Karpas-422 (cell line): ENCODE measurements around the gene SPINK13. TPM values are rescaled to one million over a fixed set of nuclear protein-coding genes. Genes with fewer than 3 reads are reported as not detected.

ENCODE experiments used
- DNase-seq: peaks from one replicate; pipeline ENCODE4 v3.0.0-alpha.2; 2015
- H2AFZ ChIP-seq: fragments of 200-600 bp; sonication (generic); 2 replicates; pipeline ENCODE4 v1.6.1; 2014; ENCODE audit warnings: antibody characterized with exemption, low read length, mixed read lengths
- H3K27ac ChIP-seq: fragments of 200-600 bp; sonication (generic); 2 replicates; pipeline ENCODE4 v1.5.1; 2014; ENCODE audit warnings: mild to moderate bottlenecking, low read length, moderate library complexity
- H3K27me3 ChIP-seq: fragments of 200-600 bp; sonication (generic); 2 replicates; pipeline ENCODE4 v1.6.1; 2014; ENCODE audit warnings: low read length, mixed read lengths
- H3K36me3 ChIP-seq: fragments of 200-600 bp; sonication (generic); 2 replicates; pipeline ENCODE4 v1.6.1; 2014; ENCODE audit warnings: low read length, mixed read lengths; ENCODE audit not compliant: insufficient read depth
- H3K4me1 ChIP-seq: fragments of 200-600 bp; sonication (generic); 2 replicates; pipeline ENCODE4 v1.6.1; 2014; ENCODE audit warnings: mild to moderate bottlenecking, low read length, mixed read lengths
- H3K4me2 ChIP-seq: fragments of 200-600 bp; sonication (generic); 2 replicates; pipeline ENCODE4 v1.6.1; 2014; ENCODE audit warnings: low read length, low read depth, mild to moderate bottlenecking; ENCODE audit not compliant: poor library complexity, severe bottlenecking
- H3K4me3 ChIP-seq: fragments of 200-600 bp; sonication (generic); 2 replicates; pipeline ENCODE4 v1.5.1; 2014; ENCODE audit warnings: mild to moderate bottlenecking, antibody characterized with exemption, low read length, mixed read lengths
- H3K79me2 ChIP-seq: fragments of 200-600 bp; sonication (generic); 2 replicates; pipeline ENCODE4 v1.6.1; 2014; ENCODE audit warnings: mild to moderate bottlenecking, low read length, mixed read lengths
- H3K9ac ChIP-seq: fragments of 200-600 bp; sonication (generic); 2 replicates; pipeline ENCODE4 v1.6.0; 2014; ENCODE audit warnings: low read length
- H3K9me2 ChIP-seq: fragments of 200-600 bp; sonication (generic), shearing (Covaris generic); replicated peaks from 2 replicates; pipeline ENCODE4 v1.6.0; 2014; ENCODE audit warnings: mild to moderate bottlenecking, low read length, moderate library complexity; ENCODE audit not compliant: insufficient read depth
- H3K9me3 ChIP-seq: fragments of 300-700, 200-600 bp; sonication (generic); 2 replicates; pipeline ENCODE4 v1.6.1; 2014; ENCODE audit warnings: low read length, mixed read lengths
- H4K20me1 ChIP-seq: fragments of 200-600 bp; sonication (generic); 2 replicates; pipeline ENCODE4 v1.6.1; 2014; ENCODE audit warnings: mild to moderate bottlenecking, antibody characterized with exemption, low read length, low read depth; ENCODE audit not compliant: insufficient read depth
- total RNA-seq: library from RNA; depleted of rRNA; stranded (reverse); fragments of >200 nt; shearing (Covaris generic); gene quantifications from 2 replicates; pipeline ENCODE4 v1.2.3, GENCODE V29; 2014; ENCODE audit warnings: low replicate concordance

Gene SPINK13
- total RNA-seq, 1 experiment from 2014 or later = not detected

GRCh38 chr5:148290271-148291195 lies 21.9 kb downstream of the SPINK13 start:
- no peak overlapping the region for H3K27ac ChIP-seq
- no peaks in the 10 kb centered on the region for H4K20me1 ChIP-seq
- peak; percentile 63 for DNase-seq
- H3K4me1 ChIP-seq = no peaks in the 10 kb centered on the region
- H3K4me3 ChIP-seq = no peak overlapping the region
- H3K79me2 ChIP-seq = no peaks in the 10 kb centered on the region
- H3K36me3 ChIP-seq = no peaks in the 10 kb centered on the region
- no peak overlapping the region for H3K4me2 ChIP-seq
- H2AFZ ChIP-seq = no peak overlapping the region
- H3K27me3 ChIP-seq = no peaks in the 10 kb centered on the region
- no peaks in the 10 kb centered on the region for H3K9me2 ChIP-seq
- no peak overlapping the region for H3K9ac ChIP-seq
- no peaks in the 10 kb centered on the region for H3K9me3 ChIP-seq

- Histone ChIP-seq H3K4me1 (no peaks in the 10 kb centered on the region), H3K79me2 (no peaks in the 10 kb centered on the region), H3K27ac (no peak overlapping the region), H4K20me1 (no peaks in the 10 kb centered on the region), H3K36me3 (no peaks in the 10 kb centered on the region), H3K4me3 (no peak overlapping the region), H3K9me3 (no peaks in the 10 kb centered on the region), H3K4me2 (no peak overlapping the region), H3K27me3 (no peaks in the 10 kb centered on the region; the same call in 1 of the 2 replicates), H3K9ac (no peak overlapping the region), H3K9me2 (no peaks in the 10 kb centered on the region), H2AFZ (no peak overlapping the region)
- DNase-seq = no peak
These were observed 29.1 kb downstream of the SPINK13 start for GRCh38 chr5:148297731-148298130.

GRCh38 chr5:148306446-148306845 lies 37.9 kb downstream of the SPINK13 start:
- Histone ChIP-seq H3K4me2 (no peak overlapping the region), H3K27me3 (no peaks in the 10 kb centered on the region), H3K4me1 (no peaks in the 10 kb centered on the region), H2AFZ (no peak overlapping the region), H3K27ac (no peak overlapping the region), H3K9ac (no peak overlapping the region), H3K4me3 (no peak overlapping the region), H4K20me1 (no peaks in the 10 kb centered on the region), H3K79me2 (no peaks in the 10 kb centered on the region), H3K9me3 (no peaks in the 10 kb centered on the region), H3K36me3 (no peaks in the 10 kb centered on the region), H3K9me2 (no peaks in the 10 kb centered on the region)
- DNase-seq = no peak

GRCh38 chr5:148309019-148309418 lies 40.4 kb downstream of the SPINK13 start:
- Histone ChIP-seq H3K36me3 (no peaks in the 10 kb centered on the region), H3K79me2 (no peaks in the 10 kb centered on the region), H3K9me2 (no peaks in the 10 kb centered on the region), H4K20me1 (no peaks in the 10 kb centered on the region), H3K4me2 (no peak overlapping the region), H3K4me1 (no peaks in the 10 kb centered on the region), H3K27ac (no peak overlapping the region), H2AFZ (no peak overlapping the region), H3K4me3 (no peak overlapping the region), H3K9ac (no peak overlapping the region), H3K27me3 (no peaks in the 10 kb centered on the region), H3K9me3 (no peaks in the 10 kb centered on the region)
- no peak for DNase-seq

- no peak overlapping the region for H3K4me3 ChIP-seq
- H3K9me2 ChIP-seq = no peaks in the 10 kb centered on the region
- no peak overlapping the region for H3K9ac ChIP-seq
- no peaks in the 10 kb centered on the region for H4K20me1 ChIP-seq
- no peaks in the 10 kb centered on the region for H3K9me3 ChIP-seq
- H3K4me1 ChIP-seq = no peaks in the 10 kb centered on the region
- DNase-seq = no peak
- H2AFZ ChIP-seq = no peak overlapping the region
- H3K27me3 ChIP-seq = no peaks in the 10 kb centered on the region
- no peak overlapping the region for H3K4me2 ChIP-seq
- no peak overlapping the region for H3K27ac ChIP-seq
- H3K36me3 ChIP-seq = no peaks in the 10 kb centered on the region
- H3K79me2 ChIP-seq = no peaks in the 10 kb centered on the region
These were observed 41.2 kb downstream of the SPINK13 start for GRCh38 chr5:148309746-148310145.

- Histone ChIP-seq H2AFZ (no peak overlapping the region), H3K27ac (no peak overlapping the region), H3K4me2 (no peak overlapping the region), H3K9me3 (no peaks in the 10 kb centered on the region), H3K27me3 (no peaks in the 10 kb centered on the region), H3K4me1 (no peaks in the 10 kb centered on the region), H4K20me1 (no peaks in the 10 kb centered on the region), H3K4me3 (no peak overlapping the region), H3K79me2 (no peaks in the 10 kb centered on the region), H3K9me2 (no peaks in the 10 kb centered on the region), H3K36me3 (no peaks in the 10 kb centered on the region), H3K9ac (no peak overlapping the region)
- no peak for DNase-seq
These were observed 42.9 kb downstream of the SPINK13 start for GRCh38 chr5:148311484-148311883.

- no peak for DNase-seq
- Histone ChIP-seq H3K9ac (no peak within 1 kb of the TSS), H3K4me3 (no peak within 1 kb of the TSS), H3K27ac (no peak within 1 kb of the TSS), H3K36me3 (no peaks in the 10 kb centered on the region), H3K79me2 (no peaks in the 10 kb centered on the region), H3K9me3 (no peaks in the 10 kb centered on the region), H2AFZ (no peak within 1 kb of the TSS), H3K4me1 (no peaks in the 10 kb centered on the region), H3K9me2 (no peaks in the 10 kb centered on the region), H4K20me1 (no peaks in the 10 kb centered on the region), H3K27me3 (no peaks in the 10 kb centered on the region), H3K4me2 (no peak within 1 kb of the TSS)
These were observed 43.6 kb downstream of the SPINK13 start, which contains the start of gene SPINK7 for GRCh38 chr5:148312153-148312552. Gene SPINK7, plus strand, starts transcription at chr5:148312423. Its CDS starts 61 bp downstream, at chr5:148312484.

- DNase-seq = no peak
- no peak overlapping the region for H3K4me2 ChIP-seq
- H3K27me3 ChIP-seq = no peaks in the 10 kb centered on the region
- no peaks in the 10 kb centered on the region for H3K9me2 ChIP-seq
- no peak overlapping the region for H3K9ac ChIP-seq
- no peaks in the 10 kb centered on the region for H3K36me3 ChIP-seq
- H3K4me3 ChIP-seq = no peak overlapping the region
- no peaks in the 10 kb centered on the region for H3K79me2 ChIP-seq
- no peak overlapping the region for H2AFZ ChIP-seq
- no peaks in the 10 kb centered on the region for H4K20me1 ChIP-seq
- no peaks in the 10 kb centered on the region for H3K4me1 ChIP-seq
- H3K9me3 ChIP-seq = no peaks in the 10 kb centered on the region
- H3K27ac ChIP-seq = no peak overlapping the region
These were observed 45.6 kb downstream of the SPINK13 start for GRCh38 chr5:148314187-148314586.
